ENCODE measurements around the gene VPS35L. TPM values are rescaled to one million over a fixed set of nuclear protein-coding genes. Genes with fewer than 3 reads are reported as not detected.

Gene VPS35L
- total RNA-seq, 2 donors from 2014 or later = 27.0 to 28.3 TPM

- Histone ChIP-seq H3K36me3 (peaks cover 20% of the 10 kb centered on the region), H3K27me3 (no peaks in the 10 kb centered on the region), H3K4me3 (no peak overlapping the region), H3K9me3 (no peaks in the 10 kb centered on the region), H3K27ac (no peak overlapping the region), H3K4me1 (peaks cover 0 to 22% of the 10 kb centered on the region in 2 donors)
- DNase-seq (ENCODE audit: low spot score) = no peak
- TF ChIP-seq CTCF (IDR thresholded peaks at IDR 0.05) = no peak
Measured at GRCh38 chr16:19515757-19516156, 39.7 kb upstream of the VPS35L start.

- Histone ChIP-seq H3K4me3 (no peak overlapping the region), H3K27me3 (no peaks in the 10 kb centered on the region), H3K4me1 (peaks cover 0 to 32% of the 10 kb centered on the region in 2 donors), H3K27ac (no peak overlapping the region), H3K36me3 (peaks cover 20% of the 10 kb centered on the region), H3K9me3 (no peaks in the 10 kb centered on the region)
- TF ChIP-seq CTCF (IDR thresholded peaks at IDR 0.05) = no peak
- no peak for DNase-seq (ENCODE audit: low spot score)
Measured at GRCh38 chr16:19517424-19518089, 37.9 kb upstream of the VPS35L start.

- no peak for DNase-seq (ENCODE audit: low spot score)
- peaks cover 0 to 33% of the 10 kb centered on the region in 2 donors for H3K4me1 ChIP-seq
- TF ChIP-seq CTCF (IDR thresholded peaks at IDR 0.05) = no peak
Measured at GRCh38 chr16:19518388-19518787, 37.1 kb upstream of the VPS35L start.

DNA sequence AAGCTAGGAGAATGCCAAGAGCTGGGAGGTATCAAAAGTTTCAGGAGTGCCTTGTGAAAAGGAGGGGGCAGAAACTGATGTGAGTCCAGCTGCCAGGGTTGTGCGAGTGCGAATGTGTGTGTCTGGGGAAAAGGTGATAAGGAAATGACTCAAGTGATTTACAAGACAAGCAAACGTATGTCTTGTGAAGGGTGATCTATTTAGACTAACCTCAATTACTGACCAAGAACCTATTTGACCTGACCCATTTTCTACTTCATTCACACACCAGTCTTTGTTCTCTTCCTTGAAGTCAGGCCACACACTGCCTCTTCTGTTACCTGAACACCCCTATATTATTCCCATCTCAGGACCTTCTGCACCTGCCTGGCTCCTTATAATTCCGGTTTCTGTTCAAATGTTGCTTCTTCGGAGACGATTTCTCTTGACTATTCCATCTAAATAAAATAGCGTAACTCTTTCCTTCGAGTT, 34.6 kb upstream of the VPS35L start:
- no peak for DNase-seq (ENCODE audit: low spot score)
- H3K27me3 ChIP-seq = no peaks in the 10 kb centered on the region
- peak overlapping the region; percentile 86 to 89 for H3K27ac ChIP-seq
- no peak for TF ChIP-seq CTCF (IDR thresholded peaks at IDR 0.05)
- peaks cover 11% of the 10 kb centered on the region for H3K36me3 ChIP-seq
- H3K4me3 ChIP-seq = peak overlapping the region; percentile 67 to 74
- H3K9me3 ChIP-seq = no peaks in the 10 kb centered on the region
- peaks cover 0 to 46% of the 10 kb centered on the region in 2 donors for H3K4me1 ChIP-seq

More at GRCh38 chr16:19518388-19518787, 37.1 kb upstream of the VPS35L start:
- no peaks in the 10 kb centered on the region for H3K27me3 ChIP-seq
- no peak overlapping the region for H3K27ac ChIP-seq
- H3K9me3 ChIP-seq = no peaks in the 10 kb centered on the region
- no peak overlapping the region for H3K4me3 ChIP-seq
- peaks cover 20% of the 10 kb centered on the region for H3K36me3 ChIP-seq

DNA sequence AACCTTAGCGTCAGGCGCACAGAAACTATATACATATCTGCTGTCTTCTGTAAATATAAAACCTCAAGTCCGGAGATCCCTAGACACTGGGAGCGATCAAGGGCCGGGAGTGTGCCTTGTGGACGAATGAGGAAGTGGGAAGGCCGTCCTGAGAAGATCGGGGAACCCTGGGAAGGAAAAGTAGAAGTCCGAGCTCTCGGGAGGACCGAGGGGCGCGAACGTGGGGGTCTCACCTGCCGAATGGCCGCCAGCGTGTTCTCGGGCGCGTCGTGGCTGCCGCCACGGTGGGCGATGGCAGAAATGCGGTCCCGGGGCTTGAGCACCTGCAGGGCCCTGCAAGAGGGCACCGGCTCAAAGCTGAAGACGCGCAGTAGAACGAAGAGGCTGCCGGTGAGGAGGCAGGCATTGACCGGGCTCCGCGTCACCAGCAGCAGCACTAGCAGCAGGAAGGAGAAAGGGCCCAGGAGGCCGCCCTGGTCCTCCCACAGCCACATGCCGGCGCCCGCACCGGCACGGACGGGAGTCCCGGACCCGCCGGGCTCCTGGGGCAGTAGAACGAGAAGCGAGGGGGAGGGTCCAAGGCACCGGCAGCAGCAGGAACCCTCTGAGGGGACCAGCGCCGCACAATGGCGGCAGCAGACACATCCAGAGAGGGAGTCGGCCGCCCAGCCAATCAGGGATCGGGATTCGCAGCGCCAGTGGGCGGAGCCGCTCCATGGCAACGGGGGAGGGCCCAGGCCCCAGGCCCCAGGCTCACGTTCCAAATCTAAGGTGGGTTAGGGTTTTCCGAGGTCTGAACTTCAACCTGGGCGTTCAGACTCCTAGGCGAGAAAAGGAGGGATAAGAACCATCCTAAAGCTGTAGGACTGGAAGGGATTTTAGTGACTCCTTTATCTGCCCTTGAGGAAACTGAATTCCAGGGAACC, 33.8 kb upstream of the VPS35L start, which contains the start of gene GDE1:
TSS of gene GDE1 (minus strand) at position 628 of the 926 bp plus-strand sequence. CDS start at position 494, 134 bp downstream.
- peak; percentile 95 for DNase-seq (ENCODE audit: low spot score)
- Histone ChIP-seq H3K9me3 (no peaks in the 10 kb centered on the region), H3K36me3 (peaks cover 3% of the 10 kb centered on the region), H3K27me3 (no peaks in the 10 kb centered on the region), H3K4me3 (peak within 1 kb of the TSS; percentile 67 to 74), H3K4me1 (peaks cover 0 to 45% of the 10 kb centered on the region in 2 donors), H3K27ac (peak within 1 kb of the TSS; percentile 86 to 89)
- TF ChIP-seq CTCF (IDR thresholded peaks at IDR 0.05) = peak in 1 of 2 donors; percentile 32

Data from right atrium auricular region (tissue), 2 donors.